IPS-NIHi11 (cell line): Measurements from ENCODE around the gene IMPG2.

Experiments
- DNase-seq: peaks from one replicate; pipeline ENCODE4 v3.0.0; 2012; ENCODE audit warnings: mixed read lengths, low spot score

IMPG2 gene

GRCh38 chr3:101183151-101183550, 137.2 kb downstream of the IMPG2 start:
- no peak for DNase-seq

- no peak for DNase-seq
Observed at GRCh38 chr3:101182734-101183133, 137.6 kb downstream of the IMPG2 start.

GRCh38 chr3:101181801-101182200, 138.6 kb downstream of the IMPG2 start:
- no peak for DNase-seq

GRCh38 chr3:101179637-101180036, 140.7 kb downstream of the IMPG2 start:
- no peak for DNase-seq

GRCh38 chr3:101177577-101177976, 142.8 kb downstream of the IMPG2 start:
- DNase-seq, result no peak
